ENCODE data around the gene CAB39. TPM values are rescaled to one million over a fixed set of nuclear protein-coding genes. Genes with fewer than 3 reads are reported as not detected.

Gene CAB39
- total RNA-seq, 1 experiment from 2014 or later: 91.7 TPM

- CTCF ChIA-PET: interaction anchor here (0.6 to 0.7 kb wide), 3 partner anchors 19 to 33 kb away, joined by 4 to 7 read pairs (median 5); no protein-coding TSS in a partner anchor
- H3K4me3 Mint-ChIP-seq (ENCODE audit: unreplicated experiment): no peak overlapping the region
- intact Hi-C loops (cut with micrococcal nuclease): no loop called here
These were observed 156.6 kb downstream of the CAB39 start for GRCh38 chr2:230868947-230869913.

GRCh38 chr2:230869914-230870543 lies 157.4 kb downstream of the CAB39 start:
- no peaks in the 10 kb centered on the region for H3K36me3 Mint-ChIP-seq (ENCODE audit: insufficient read depth, unreplicated experiment)
- no peaks in the 10 kb centered on the region for H3K27me3 Mint-ChIP-seq (ENCODE audit: insufficient read depth, unreplicated experiment)
- no peaks in the 10 kb centered on the region for H3K9me3 Mint-ChIP-seq (ENCODE audit: unreplicated experiment)
- intact Hi-C loops (cut with micrococcal nuclease): no loop called here
- H3K27ac Mint-ChIP-seq (ENCODE audit: low read depth, unreplicated experiment): no peak overlapping the region
- no peak overlapping the region for H3K4me3 Mint-ChIP-seq (ENCODE audit: unreplicated experiment)
- POLR2A ChIA-PET: no interaction called here
- H3K4me1 Mint-ChIP-seq (ENCODE audit: insufficient read depth, unreplicated experiment): no peaks in the 10 kb centered on the region
- CTCF ChIA-PET: interaction anchor here (0.6 kb wide), 2 partner anchors 32 to 710 kb away, joined by 3 to 5 read pairs; no protein-coding TSS in a partner anchor
- BruUV-seq (replicated peaks): no TSS peak
- no peak for TF ChIP-seq CTCF (IDR thresholded peaks at IDR 0.05; ENCODE audit: unreplicated experiment)
- no peak for DNase-seq (ENCODE audit: unreplicated experiment)

More at GRCh38 chr2:230868947-230869913, 156.6 kb downstream of the CAB39 start:
- Mint-ChIP-seq H3K4me1 (ENCODE audit: insufficient read depth, unreplicated experiment) (peaks cover 4% of the 10 kb centered on the region), H3K27ac (ENCODE audit: low read depth, unreplicated experiment) (no peak overlapping the region), H3K9me3 (ENCODE audit: unreplicated experiment) (no peaks in the 10 kb centered on the region), H3K36me3 (ENCODE audit: insufficient read depth, unreplicated experiment) (no peaks in the 10 kb centered on the region), H3K27me3 (ENCODE audit: insufficient read depth, unreplicated experiment) (no peaks in the 10 kb centered on the region)
- BruUV-seq (replicated peaks): no TSS peak
- POLR2A ChIA-PET: interaction anchor here (0.6 kb wide), 1 partner anchor 118 kb away, joined by 3 read pairs; no protein-coding TSS in a partner anchor
- TF ChIP-seq CTCF (IDR thresholded peaks at IDR 0.05; ENCODE audit: unreplicated experiment): no peak
- no peak for DNase-seq (ENCODE audit: unreplicated experiment)

Other genes with a start within 250 kb of the CAB39 start
- 20.4 and 21.9 TPM in 2 replicates for gene ITM2C, start 152.1 kb downstream of the CAB39 start, total RNA-seq (2022)
- not detected in 2 replicates for gene GPR55, start 212.4 kb downstream of the CAB39 start, total RNA-seq (2022)